GM12878 (cell line): ENCODE data around the gene TMEM11. TPM values are rescaled to one million over a fixed set of nuclear protein-coding genes. Genes with fewer than 3 reads are reported as not detected.

ENCODE experiments used
- ATAC-seq: fragments of 200-7000 bp; cut with Tn5 transposase; 3 replicates; pipeline ENCODE4 v1.9.1; 2020; ENCODE audit warnings: mild to moderate bottlenecking, moderate library complexity
- BruUV-seq: library from RNA; stranded (reverse); fragments of 400-500 nt; replicated peaks from 2 replicates; lab custom pipeline; 2021; lab: Mats Ljungman, UMichigan
- CTCF ChIA-PET: fragments of 300-600 bp; sonication (Branson Sonifier 250); formaldehyde crosslinking; extraction: SDS; loops from one replicate; lab custom pipeline; 2021; ENCODE audit warnings: inconsistent platforms; lab: Yijun Ruan, JAX
- POLR2A ChIA-PET: fragments of 350-600 bp; formaldehyde crosslinking; extraction: SDS; loops from one replicate; lab custom pipeline; 2021; ENCODE audit warnings: inconsistent platforms; lab: Charles Lee
- RAD21 ChIA-PET: fragments of 300-600 bp; sonication (Branson Sonifier 250); formaldehyde crosslinking; loops from one replicate; lab custom pipeline; 2023; ENCODE audit warnings: antibody characterized with exemption; ENCODE audit not compliant: unreplicated experiment; lab: Charles Lee
- SMC1A ChIA-PET: fragments of 300-600 bp; sonication (Branson Sonifier 250); formaldehyde crosslinking; loops from one replicate; lab custom pipeline; 2023; ENCODE audit not compliant: unreplicated experiment, uncharacterized antibody; lab: Charles Lee
- DNase-seq: peaks from one replicate; pipeline ENCODE4 v3.0.0-alpha.2; 2011; ENCODE audit warnings: low read depth, low spot score
- FAIRE-seq: peaks from 3 replicates; lab custom pipeline; 2011; peaks lifted over from hg19 to GRCh38; lab: Jason Lieb, UNC
- H2AFZ ChIP-seq: 2 replicates; pipeline ENCODE4 v1.6.0; 2011; ENCODE audit warnings: low read depth, low read length, control low read depth; ENCODE audit not compliant: control insufficient read depth
- H3K27ac ChIP-seq: 2 replicates; pipeline ENCODE4 v1.5.1; 2011; ENCODE audit warnings: control low read depth; ENCODE audit not compliant: control insufficient read depth, insufficient read depth
- H3K27me3 ChIP-seq, 2 experiments: replicated peaks in 1 of 2; 2 replicates each; pipeline versions ENCODE4 v1.6.0 to v1.6.1; 2011; ENCODE audit warnings: low read length in 1 of 2; ENCODE audit not compliant: control insufficient read depth in 2 of 2, insufficient read depth in 2 of 2
- H3K36me3 ChIP-seq, 2 experiments: 2 replicates each; pipeline ENCODE4 v1.5.1; 2011; ENCODE audit warnings: low read length in 1 of 2; ENCODE audit not compliant: control insufficient read depth in 2 of 2, insufficient read depth in 2 of 2
- H3K4me1 ChIP-seq: 2 replicates; pipeline ENCODE4 v1.6.1; 2011; ENCODE audit warnings: mild to moderate bottlenecking, low read length, moderate library complexity, mixed read lengths; ENCODE audit not compliant: control insufficient read depth, insufficient read depth
- H3K4me2 ChIP-seq: 2 replicates; pipeline ENCODE4 v1.6.0; 2011; ENCODE audit warnings: control low read depth; ENCODE audit not compliant: control insufficient read depth, insufficient read depth
- H3K4me3 ChIP-seq: fragments of 200-600 bp; sonication (generic); 2 replicates; pipeline ENCODE4 v1.5.1; 2016
- H3K79me2 ChIP-seq: 2 replicates; pipeline ENCODE4 v1.6.0; 2011; ENCODE audit warnings: low read length; ENCODE audit not compliant: control insufficient read depth, insufficient read depth
- H3K9ac ChIP-seq: 2 replicates; pipeline ENCODE4 v1.8.0; 2011; ENCODE audit warnings: low read length, control low read depth, mixed read lengths; ENCODE audit not compliant: control insufficient read depth, insufficient read depth
- H3K9me3 ChIP-seq: replicated peaks from 3 replicates; pipeline ENCODE4 v1.5.1; 2011; ENCODE audit warnings: mild to moderate bottlenecking, low read length; ENCODE audit not compliant: control insufficient read depth, insufficient read depth
- H4K20me1 ChIP-seq: 2 replicates; pipeline ENCODE4 v1.6.0; 2011; ENCODE audit not compliant: control insufficient read depth, insufficient read depth
- EED ChIP-seq: sonication (generic); IDR thresholded peaks from 2 replicates; pipeline ENCODE4 v1.6.1; 2016; ENCODE audit warnings: antibody characterized with exemption, low read depth
- GATAD2B ChIP-seq: fragments of 450-650 bp; conservative IDR thresholded peaks from 2 replicates; pipeline ENCODE4 v1.6.1; 2017; ENCODE audit warnings: low read depth, mild to moderate bottlenecking, moderate library complexity
- LARP7 ChIP-seq: fragments of 450-650 bp; IDR thresholded peaks from 2 replicates; pipeline ENCODE4 v1.6.1; 2017; ENCODE audit warnings: mild to moderate bottlenecking
- MXI1 ChIP-seq: fragments of 150-350 bp; IDR thresholded peaks from 2 replicates; pipeline ENCODE4 v1.6.1; 2011; ENCODE audit warnings: low read depth, mild to moderate bottlenecking, inconsistent platforms, low read length, improper control_type of control experiment
- MYC ChIP-seq: IDR thresholded peaks from 2 replicates; pipeline ENCODE4 v1.6.1; 2011; ENCODE audit warnings: mild to moderate bottlenecking, low read length, moderate library complexity, inconsistent platforms; ENCODE audit not compliant: insufficient read depth, insufficient replicate concordance, insufficient read length, severe bottlenecking
- NRF1 ChIP-seq: conservative IDR thresholded peaks from 2 replicates; pipeline ENCODE4 v1.6.1; 2011; ENCODE audit warnings: mild to moderate bottlenecking, low read depth, low read length, improper control_type of control experiment
- PAX5 ChIP-seq: IDR thresholded peaks from 2 replicates; pipeline ENCODE4 v1.6.1; 2011; ENCODE audit warnings: low read depth, low read length, borderline replicate concordance
- POLR2A ChIP-seq: IDR thresholded peaks from 2 replicates; pipeline ENCODE4 v1.6.1; 2011; ENCODE audit warnings: low read depth, mild to moderate bottlenecking, low read length
- RB1 ChIP-seq: fragments of 450-650 bp; formaldehyde crosslinking; IDR thresholded peaks from 2 replicates; pipeline ENCODE4 v1.6.1; 2017; ENCODE audit warnings: mild to moderate bottlenecking, borderline replicate concordance
- RBBP5 ChIP-seq: fragments of 200-600 bp; sonication (generic); conservative IDR thresholded peaks from 2 replicates; pipeline ENCODE4 v1.6.1; 2016
- RELA ChIP-seq: fragments of 450-650 bp; IDR thresholded peaks from 2 replicates; pipeline ENCODE4 v1.8.0; 2014; ENCODE audit warnings: borderline replicate concordance; ENCODE audit not compliant: partially characterized antibody
- SMC3 ChIP-seq: IDR thresholded peaks from 2 replicates; pipeline ENCODE4 v1.6.1; 2011; ENCODE audit warnings: low read length, improper control_type of control experiment, borderline replicate concordance
- SREBF2 ChIP-seq: IDR thresholded peaks from 2 replicates; pipeline ENCODE4 v1.6.1; 2012; ENCODE audit warnings: mild to moderate bottlenecking, low read length
- TCF12 ChIP-seq: IDR thresholded peaks from 2 replicates; pipeline ENCODE4 v1.6.1; 2011; ENCODE audit warnings: low read depth, mild to moderate bottlenecking, low read length
- WGBS: methylation state at CpG from one replicate; pipeline ENCODE4 v1.1.6; 2016; ENCODE audit warnings: low lambda C conversion rate; ENCODE audit not compliant: insufficient replicate concordance, insufficient coverage; ENCODE audit errors: missing lambda C conversion rate; 5-methylcytosine and 5-hydroxymethylcytosine counted together
- in situ Hi-C: fragments of 300-500 bp; cut with MboI; formaldehyde crosslinking; loops from 9 replicates; pipeline ENCODE4 v1.14.3; 2018; ENCODE audit warnings: mixed read lengths
- intact Hi-C: fragments of 100-400 bp; cut with micrococcal nuclease; formaldehyde crosslinking; loops from one replicate; pipeline ENCODE4 v1.14.2; 2022; ENCODE audit not compliant: unreplicated experiment
- polyA plus RNA-seq, 11 experiments: library from polyadenylated mRNA; depleted of rRNA in 4 of 11; unstranded in 6 of 11; stranded (reverse) in 5 of 11; fragments of >200 nt; fragmentation: Nextera tagmentation in 4 of 11; fragmentation: Illumina TruSeq in 1 of 11; extraction: Ambion mirVana in 4 of 11; extraction: Trizol in 1 of 11; gene quantifications; 1 replicate in 1 of 11; 2 replicates in 10 of 11; pipeline versions ENCODE4 v1.2.1 to v1.2.3, GENCODE V29; 2011 to 2016; ENCODE audit warnings: inconsistent platforms in 2 of 11, missing spikeins in 2 of 11, low read depth in 1 of 11
- total RNA-seq, 4 experiments: library from RNA; depleted of rRNA in 3 of 4; stranded (reverse); fragments of >200 nt in 3 of 4; fragmentation: Illumina TruSeq in 1 of 4; extraction: Trizol in 1 of 4; gene quantifications; 2 replicates each; pipeline versions ENCODE4 v1.2.1 to v1.2.3, GENCODE V29; 2013 to 2021
- TF ChIP-seq, protein P1 (sequence below): fragments of 450-650 bp; conservative IDR thresholded peaks from 2 replicates; pipeline ENCODE4 v1.6.1; 2017; ENCODE audit warnings: mild to moderate bottlenecking, moderate library complexity
- TF ChIP-seq, protein P2 (sequence below): fragments of 150-350 bp; IDR thresholded peaks from 2 replicates; pipeline ENCODE4 v1.6.1; 2016; ENCODE audit warnings: low read depth, low read length

The TMEM11 gene
- total and polyA plus RNA-seq, 10 of the 15 experiments (the other 5 are each of a cell fraction or from before 2014, with no cell fraction given): 14.4 to 63.4 (median 27.2) TPM

DNA sequence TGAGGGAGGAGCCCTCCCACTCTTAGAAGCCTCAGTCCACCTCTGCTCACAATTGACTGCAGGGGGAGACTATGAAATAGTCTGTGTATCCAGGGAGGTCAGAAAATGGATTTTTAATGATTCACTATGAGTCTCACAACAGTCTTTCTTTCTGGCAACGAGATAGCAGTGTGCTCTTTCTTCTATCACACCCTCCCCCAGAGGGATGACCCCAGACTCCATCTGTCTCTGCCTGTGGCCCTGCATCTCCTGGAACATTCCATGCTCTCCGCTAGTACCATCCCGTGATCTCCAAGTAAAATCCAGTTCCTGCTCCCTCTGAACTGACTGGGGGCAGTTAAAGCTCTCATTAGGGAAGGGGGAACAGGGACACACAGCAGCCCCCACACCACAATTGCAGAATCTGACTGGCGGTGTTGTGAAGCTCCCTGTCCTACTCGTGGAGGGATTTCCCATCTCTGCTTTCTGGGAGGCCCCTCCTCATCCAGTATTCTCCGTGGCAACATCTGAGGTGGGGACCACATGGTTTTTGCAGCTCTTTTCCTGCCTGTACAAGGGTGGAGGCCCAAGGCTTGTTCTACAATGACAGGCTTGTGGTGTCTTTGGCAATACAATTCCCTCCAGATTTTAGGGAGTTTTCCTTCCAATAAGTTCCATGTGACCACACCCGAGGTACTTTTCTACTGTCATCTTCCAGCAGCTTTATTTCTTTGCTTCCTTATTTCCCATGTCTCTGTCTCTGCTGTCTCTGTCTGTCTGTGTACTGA lies 19.8 kb upstream of the TMEM11 start:
- DNase-seq (no peak), FAIRE-seq (no peak), ATAC-seq (no peak)
- intact Hi-C loops: no loop called here
- in situ Hi-C loops: no loop called here
- no peak overlapping the region for H3K4me2 ChIP-seq
- H3K4me3 ChIP-seq: no peak overlapping the region
- no peaks in the 10 kb centered on the region for H3K36me3 ChIP-seq
- no peaks in the 10 kb centered on the region for H3K9me3 ChIP-seq
- H3K27me3 ChIP-seq: no peaks in the 10 kb centered on the region
- no peak overlapping the region for H3K9ac ChIP-seq
- 75% methylated on average over 7 of the region's 7 CpGs for WGBS
- no peak overlapping the region for H3K27ac ChIP-seq
- no peaks in the 10 kb centered on the region for H3K4me1 ChIP-seq
- BruUV-seq: no TSS peak
- RAD21 ChIA-PET: no interaction called here
- SMC1A ChIA-PET: no interaction called here
- H3K79me2 ChIP-seq: no peaks in the 10 kb centered on the region
- no peak overlapping the region for H2AFZ ChIP-seq
- CTCF ChIA-PET: no interaction called here
- POLR2A ChIA-PET: no interaction called here
- no peaks in the 10 kb centered on the region for H4K20me1 ChIP-seq
- TF ChIP-seq MXI1 (no peak), TCF12 (no peak), SREBF2 (no peak), EED (no peak), SMC3 (no peak), GATAD2B (no peak), RBBP5 (no peak), RELA (no peak), PAX5 (no peak), MYC (no peak), POLR2A (no peak), RB1 (no peak), LARP7 (no peak), NRF1 (no peak)
- TF ChIP-seq, protein P1, sequence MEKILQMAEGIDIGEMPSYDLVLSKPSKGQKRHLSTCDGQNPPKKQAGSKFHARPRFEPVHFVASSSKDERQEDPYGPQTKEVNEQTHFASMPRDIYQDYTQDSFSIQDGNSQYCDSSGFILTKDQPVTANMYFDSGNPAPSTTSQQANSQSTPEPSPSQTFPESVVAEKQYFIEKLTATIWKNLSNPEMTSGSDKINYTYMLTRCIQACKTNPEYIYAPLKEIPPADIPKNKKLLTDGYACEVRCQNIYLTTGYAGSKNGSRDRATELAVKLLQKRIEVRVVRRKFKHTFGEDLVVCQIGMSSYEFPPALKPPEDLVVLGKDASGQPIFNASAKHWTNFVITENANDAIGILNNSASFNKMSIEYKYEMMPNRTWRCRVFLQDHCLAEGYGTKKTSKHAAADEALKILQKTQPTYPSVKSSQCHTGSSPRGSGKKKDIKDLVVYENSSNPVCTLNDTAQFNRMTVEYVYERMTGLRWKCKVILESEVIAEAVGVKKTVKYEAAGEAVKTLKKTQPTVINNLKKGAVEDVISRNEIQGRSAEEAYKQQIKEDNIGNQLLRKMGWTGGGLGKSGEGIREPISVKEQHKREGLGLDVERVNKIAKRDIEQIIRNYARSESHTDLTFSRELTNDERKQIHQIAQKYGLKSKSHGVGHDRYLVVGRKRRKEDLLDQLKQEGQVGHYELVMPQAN: no peak
- TF ChIP-seq, protein P2, sequence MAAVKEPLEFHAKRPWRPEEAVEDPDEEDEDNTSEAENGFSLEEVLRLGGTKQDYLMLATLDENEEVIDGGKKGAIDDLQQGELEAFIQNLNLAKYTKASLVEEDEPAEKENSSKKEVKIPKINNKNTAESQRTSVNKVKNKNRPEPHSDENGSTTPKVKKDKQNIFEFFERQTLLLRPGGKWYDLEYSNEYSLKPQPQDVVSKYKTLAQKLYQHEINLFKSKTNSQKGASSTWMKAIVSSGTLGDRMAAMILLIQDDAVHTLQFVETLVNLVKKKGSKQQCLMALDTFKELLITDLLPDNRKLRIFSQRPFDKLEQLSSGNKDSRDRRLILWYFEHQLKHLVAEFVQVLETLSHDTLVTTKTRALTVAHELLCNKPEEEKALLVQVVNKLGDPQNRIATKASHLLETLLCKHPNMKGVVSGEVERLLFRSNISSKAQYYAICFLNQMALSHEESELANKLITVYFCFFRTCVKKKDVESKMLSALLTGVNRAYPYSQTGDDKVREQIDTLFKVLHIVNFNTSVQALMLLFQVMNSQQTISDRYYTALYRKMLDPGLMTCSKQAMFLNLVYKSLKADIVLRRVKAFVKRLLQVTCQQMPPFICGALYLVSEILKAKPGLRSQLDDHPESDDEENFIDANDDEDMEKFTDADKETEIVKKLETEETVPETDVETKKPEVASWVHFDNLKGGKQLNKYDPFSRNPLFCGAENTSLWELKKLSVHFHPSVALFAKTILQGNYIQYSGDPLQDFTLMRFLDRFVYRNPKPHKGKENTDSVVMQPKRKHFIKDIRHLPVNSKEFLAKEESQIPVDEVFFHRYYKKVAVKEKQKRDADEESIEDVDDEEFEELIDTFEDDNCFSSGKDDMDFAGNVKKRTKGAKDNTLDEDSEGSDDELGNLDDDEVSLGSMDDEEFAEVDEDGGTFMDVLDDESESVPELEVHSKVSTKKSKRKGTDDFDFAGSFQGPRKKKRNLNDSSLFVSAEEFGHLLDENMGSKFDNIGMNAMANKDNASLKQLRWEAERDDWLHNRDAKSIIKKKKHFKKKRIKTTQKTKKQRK: no peak
